IPS DF 19.7 (cell line): Measurements from ENCODE around the gene INPP5K.
"Not testable (repeated sequence)": the region's sequence is repeated elsewhere in the genome, so short reads cannot be mapped to it uniquely, and the experiment has no call there.

Experiments
- DNase-seq: peaks from one replicate; pipeline ENCODE4 v3.0.0-alpha.2; 2013; ENCODE audit warnings: low read depth, low spot score

The INPP5K gene

DNA sequence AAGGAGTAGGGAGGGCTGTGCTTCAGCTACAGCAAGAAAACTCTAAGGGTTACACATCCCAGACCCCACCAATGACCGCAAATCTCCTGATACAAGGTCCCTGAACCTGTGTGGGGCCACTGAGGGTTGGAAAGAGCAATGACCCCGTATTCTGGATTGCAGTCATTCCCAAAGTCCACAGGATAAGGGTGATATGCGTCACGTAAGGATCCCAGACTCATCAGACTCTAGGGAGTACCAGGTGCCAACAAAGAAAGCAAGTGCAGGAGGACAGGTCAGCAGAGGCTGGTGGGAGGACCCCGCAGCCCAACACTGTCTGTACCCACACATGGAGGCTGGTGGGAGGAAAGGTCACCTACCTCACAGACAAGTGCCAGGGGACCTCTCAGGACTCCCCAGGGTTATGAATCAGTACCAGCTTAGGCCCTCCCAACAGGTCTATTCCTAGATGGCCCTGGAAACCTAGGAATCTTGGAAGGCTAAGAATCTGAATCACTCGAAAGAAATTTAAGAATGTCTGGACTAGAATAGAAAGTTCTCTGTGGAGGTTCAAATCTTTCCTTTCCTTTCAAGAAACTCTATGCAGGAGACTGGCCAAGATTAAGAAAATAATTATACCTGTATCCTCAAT, 30.0 kb upstream of the INPP5K start:
- DNase-seq = no peak

DNA sequence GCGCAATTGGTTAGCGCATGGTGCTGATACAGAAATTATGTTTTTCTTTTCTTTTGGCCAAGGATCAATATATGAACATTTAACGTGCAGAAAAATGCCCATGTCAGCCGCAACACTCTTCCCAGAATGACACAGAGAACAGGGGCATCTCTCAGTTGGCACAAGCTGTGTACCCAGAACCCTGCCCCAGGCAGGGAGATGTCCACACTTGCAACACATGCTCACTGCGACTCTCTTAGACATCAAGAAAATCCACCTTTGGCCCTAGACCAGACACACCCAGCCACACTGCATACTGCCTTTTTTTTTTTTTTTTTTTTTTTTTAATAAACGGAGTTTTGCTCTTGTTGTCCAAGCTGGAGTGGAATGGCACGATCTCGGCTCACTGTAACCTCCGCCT, 29.2 kb upstream of the INPP5K start:
- no peak for DNase-seq

GRCh38 chr17:1542316-1542715, 25.9 kb upstream of the INPP5K start:
- no peak for DNase-seq

DNA sequence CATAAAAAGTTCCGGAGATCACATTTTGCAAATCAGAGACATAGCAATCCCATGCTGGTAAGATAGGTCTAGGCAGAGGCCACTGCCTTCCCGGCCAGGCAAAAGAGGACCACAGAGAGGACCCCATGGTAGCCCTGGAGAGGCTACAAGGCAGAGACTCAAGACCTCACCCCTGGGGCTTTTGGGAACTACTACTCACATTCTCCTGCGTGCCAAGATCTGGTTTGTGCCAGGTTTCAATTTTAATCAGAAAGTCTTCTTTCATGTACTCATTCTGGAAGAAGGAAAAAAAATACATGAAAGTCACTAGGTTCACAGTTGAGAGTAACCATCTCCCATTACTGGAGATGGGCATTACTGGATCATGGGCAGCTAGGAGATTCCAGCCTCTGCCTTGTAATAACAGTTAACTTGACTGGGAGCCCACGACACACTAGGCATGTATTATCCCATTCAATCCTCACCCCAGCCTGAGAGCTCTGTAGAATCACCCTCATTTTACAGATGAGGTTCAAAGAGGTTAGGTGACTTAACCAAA, 25.0 kb upstream of the INPP5K start:
- no peak for DNase-seq

- DNase-seq = no peak
Measured at GRCh38 chr17:1539811-1540210, 23.4 kb upstream of the INPP5K start.

DNA sequence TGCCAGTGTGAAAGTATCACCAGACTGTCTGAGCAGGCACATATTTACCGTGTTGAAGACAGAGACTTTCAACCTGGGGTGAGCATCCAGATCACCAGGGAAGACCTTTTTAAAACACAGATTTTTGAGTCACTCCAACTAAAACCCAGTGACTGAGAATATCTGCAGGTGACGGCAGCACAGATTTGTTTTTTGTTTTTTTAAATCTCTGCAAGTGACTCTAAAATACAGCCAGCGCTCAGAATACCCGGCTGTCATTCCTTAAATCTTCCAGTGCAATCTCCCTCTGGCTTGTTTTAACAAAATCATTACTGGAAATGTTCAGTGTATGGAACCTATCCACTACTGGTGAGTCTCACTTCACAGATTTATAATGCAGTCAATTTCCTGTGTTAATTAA, 19.3 kb upstream of the INPP5K start:
- DNase-seq = no peak

DNA sequence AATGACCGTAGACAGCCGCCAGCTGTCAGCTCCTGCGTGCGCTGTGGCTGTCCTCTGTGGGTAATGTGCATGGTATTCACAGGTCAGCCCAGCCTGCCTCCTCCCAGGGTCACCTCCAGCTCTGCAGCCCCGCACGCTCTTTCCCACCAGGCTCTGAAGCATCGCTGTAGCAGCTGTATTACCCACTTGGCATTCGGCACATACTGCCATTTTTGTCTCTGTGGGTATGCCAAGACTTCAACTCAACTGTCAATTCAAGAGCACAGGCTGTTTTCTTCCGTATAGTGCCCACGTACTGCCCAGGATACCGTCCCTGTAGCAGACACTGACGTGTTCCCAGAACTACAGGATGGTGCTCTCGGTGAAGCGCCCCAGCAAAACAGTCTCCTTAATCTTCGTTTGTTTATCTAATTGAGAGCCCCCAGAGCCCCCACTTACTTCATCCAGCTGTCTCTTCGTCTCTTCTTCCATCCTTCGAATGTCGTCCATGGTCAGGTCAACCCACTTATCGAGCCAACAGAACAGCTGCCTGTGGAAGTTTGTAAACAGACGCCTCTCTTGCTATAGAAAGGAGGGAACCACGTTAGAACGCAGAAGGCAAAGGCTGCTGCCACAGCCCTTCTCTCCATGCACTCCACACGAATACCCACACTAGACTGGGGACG, 17.4 kb upstream of the INPP5K start:
- no peak for DNase-seq

DNA sequence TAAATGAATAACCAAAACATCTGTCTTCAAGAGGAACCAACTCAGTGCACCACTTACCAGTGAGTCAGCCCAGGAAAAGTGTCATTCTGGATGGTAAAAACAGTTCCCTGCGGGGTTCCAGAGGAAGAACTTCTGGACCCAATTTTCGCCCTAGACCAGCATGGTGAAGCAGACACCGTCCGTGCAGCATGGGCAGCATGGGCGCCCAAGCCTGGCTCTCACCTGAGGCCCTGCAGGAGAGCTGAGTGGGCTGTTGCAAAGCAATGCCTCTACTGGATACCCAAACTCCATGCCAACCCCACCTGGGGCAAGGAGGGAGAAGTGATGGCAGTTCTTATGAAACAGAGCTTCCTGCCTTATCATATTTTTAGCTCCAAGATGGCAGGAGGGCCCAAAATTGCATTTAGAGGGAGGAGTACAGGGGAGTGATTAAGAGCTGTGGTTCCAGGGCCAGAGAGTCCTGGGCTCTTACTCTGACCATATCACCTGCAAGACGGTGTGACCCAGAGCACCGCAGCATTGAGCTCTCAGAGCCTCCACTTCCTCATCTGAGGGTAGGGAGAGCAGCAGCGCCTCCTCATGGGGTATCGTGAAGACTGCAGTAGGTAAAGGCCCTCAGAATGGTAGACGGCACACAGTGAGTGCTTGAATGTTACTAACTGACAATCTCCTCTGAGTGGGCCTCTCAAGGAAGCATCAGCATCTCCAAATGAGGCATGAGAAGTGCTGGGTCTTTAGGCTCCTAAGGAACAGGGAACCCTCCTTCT, 16.6 kb upstream of the INPP5K start:
- peak; percentile 23 for DNase-seq

DNA sequence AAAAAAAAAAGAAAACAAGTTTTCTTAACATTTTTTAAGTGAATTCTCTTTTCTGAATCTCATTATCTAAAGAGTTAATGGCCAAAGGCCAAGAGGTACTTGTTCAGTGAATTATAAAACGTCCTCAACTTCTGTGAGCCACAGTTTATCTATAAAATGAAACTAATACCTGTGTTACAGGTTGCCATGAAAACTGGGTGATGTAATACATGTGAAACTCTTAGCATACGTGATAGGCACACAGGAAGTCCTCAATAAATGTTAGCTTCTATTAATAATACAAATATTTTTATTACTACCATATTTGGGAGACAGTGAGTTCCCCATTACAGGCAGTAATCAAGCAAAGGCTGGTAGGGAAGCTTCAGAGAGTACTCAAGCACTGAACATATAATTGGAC, 13.5 kb upstream of the INPP5K start:
- DNase-seq = no peak

DNA sequence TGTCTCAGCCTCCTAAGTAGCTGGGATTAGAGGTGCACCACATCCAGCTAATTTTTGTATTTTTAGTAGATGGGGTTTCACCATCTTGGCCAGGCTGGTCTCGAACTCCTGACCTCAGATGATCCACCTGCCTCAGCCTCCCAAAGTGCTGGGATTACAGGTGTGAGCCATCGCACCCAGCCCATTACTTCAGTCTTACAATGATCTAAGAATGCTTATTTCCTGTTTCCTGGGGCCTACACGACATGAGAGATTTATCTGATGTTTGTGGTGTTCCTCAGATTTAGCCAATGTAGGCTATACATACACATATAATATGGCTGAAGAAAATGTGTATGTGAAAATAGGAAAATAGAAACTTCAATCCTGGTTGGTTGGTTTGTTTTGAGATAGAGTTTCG, 10.5 kb upstream of the INPP5K start:
- DNase-seq = not testable (repeated sequence)

DNA sequence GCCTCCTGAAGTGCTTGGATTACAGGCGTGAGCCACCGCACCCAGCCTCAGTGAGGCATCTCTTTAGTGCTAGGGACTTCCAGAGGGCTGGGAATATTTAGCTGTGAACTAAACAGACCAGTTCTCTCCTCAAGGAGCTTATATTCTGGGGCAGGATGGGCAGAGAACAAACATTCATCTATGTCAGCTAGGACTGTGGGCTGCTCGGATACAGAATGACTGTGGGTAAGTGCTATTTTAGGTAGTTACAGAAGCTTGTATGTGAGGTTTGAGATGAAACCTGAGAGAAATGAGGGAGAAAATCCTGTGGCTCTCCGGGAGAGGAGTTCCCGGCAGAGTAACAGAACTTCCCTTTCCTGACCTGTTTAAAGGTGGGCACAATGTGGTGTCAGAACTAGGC, 6.2 kb upstream of the INPP5K start:
- no peak for DNase-seq

DNA sequence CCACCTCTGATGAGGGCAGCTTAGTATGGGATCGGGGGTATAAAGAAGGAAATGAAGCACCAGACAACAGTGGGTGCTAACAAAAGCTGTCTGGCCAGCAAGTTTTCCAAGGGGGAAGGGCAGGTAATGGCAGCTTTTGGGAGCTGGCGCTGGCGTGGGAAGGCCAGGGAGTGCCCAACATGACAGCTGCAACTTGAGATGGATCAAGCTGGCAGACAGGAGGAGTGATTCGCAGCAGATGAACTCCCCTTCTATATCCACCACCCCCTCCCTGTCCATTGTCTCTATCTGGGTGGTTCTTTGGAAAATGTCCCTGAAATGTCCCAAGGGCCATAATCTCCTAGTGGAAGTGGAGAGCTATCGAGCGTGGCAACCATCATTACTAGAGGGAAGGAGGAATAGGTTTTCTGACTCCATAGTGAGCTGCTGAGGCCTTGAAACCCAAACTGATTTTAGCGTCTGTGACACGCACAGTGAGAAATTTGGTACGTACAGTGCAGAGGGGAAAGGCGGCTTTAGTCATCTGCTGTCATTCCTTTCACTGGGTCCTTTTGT, 4.8 kb upstream of the INPP5K start:
- DNase-seq = no peak

DNA sequence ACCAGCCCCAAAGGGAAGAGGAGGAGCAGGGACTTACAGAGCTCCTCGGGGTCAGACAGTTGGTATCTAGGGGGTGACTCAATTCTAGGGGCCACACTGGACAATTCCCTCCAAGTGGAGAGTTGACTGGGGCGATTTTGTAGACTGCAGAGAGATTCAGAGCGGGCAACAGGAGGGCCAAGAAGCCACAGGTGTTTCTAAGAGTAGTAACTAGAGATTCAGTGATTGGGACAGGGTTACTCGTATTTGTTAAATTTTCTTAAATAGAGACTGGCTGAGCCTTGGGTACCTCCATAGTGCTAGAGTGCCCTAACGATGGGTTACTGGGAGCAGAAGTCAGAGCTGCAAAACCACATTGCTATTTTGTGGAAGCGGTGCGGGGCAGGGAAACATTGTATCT, 3.3 kb upstream of the INPP5K start:
- DNase-seq = no peak

DNA sequence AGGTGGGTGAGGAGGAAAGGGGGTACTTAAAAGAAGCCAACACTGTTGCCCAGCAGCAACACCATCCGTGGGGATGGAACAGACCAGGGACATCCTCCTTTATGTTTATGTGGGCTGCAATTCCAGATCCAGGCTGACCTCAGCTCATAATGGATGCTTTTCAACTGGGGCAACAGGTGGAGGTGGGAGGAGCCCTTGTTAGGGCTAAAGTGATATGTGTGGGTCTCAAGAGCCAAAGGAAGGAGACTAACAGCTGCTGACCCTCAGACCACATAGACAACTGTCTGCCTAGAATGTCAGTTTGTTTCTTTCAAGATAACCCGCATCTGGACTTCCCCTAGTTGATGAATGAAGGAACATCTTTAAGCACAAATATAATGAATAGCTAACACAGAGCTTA, 2.0 kb upstream of the INPP5K start:
- no peak for DNase-seq

- no peak for DNase-seq
Measured at GRCh38 chr17:1515640-1516387, 598 bp downstream of the INPP5K start.

DNA sequence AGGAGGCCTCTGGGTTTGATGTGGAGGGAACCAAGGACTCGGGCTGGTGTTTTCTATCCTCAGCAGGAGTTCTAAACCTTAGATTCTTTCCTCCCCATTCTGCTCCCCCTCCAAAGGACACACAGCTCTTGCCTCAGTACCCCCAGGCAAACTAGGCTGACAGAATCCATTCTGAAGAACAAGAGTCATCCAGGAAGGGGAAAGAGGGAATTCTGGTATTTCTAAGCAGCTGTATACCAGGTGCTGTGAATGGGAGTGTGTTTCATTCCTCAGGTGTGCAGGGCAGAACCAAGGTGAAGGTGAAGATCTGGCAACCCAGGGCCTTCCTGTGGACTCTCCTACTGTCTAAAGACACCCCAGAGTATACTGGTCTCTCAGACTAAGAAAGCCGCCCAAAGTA, 4.1 kb downstream of the INPP5K start:
- no peak for DNase-seq

GRCh38 chr17:1511756-1512321, 4.6 kb downstream of the INPP5K start:
- DNase-seq = no peak

DNA sequence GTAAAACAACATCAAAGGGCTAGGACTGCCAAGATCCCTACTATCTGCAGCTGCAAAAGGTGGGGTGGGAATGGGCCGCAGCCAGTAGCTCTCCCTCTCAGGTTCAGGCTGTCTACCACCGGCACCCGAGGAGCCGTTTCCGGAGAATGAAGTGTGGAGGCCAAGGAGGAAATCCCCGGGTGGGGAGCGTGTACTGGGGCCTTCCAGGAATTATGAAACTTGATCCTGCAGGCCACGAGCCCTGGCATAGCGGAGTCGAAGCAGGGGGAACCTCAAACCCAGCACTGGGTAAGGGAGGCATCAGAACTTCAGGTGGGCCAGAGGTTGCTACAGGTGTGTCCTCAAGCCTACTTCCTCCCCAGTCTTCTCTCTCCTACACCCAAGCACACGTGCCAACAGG, 5.1 kb downstream of the INPP5K start:
- DNase-seq = no peak

GRCh38 chr17:1509290-1509881, 7.0 kb downstream of the INPP5K start:
- no peak for DNase-seq

DNA sequence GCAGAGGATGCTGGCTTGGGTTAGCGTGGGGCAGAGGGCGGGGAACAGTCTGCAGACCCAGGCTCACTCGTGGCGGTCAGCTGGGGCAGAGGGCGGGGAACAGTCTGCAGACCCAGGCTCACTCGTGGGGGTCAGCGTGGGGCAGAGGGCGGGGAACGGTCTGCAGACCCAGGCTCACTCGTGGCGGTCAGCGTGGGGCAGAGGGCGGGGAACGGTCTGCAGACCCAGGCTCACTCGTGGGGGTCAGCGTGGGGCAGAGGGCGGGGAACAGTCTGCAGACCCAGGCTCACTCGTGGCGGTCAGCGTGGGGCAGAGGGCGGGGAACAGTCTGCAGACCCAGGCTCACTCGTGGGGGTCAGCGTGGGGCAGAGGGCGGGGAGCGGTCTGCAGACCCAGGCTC, 7.7 kb downstream of the INPP5K start:
- DNase-seq = not testable (repeated sequence)
